Osteocyte (in vitro differentiated cells): ENCODE measurements around the gene FST. TPM values are rescaled to one million over a fixed set of nuclear protein-coding genes. Genes with fewer than 3 reads are reported as not detected.

Experiments
- DNase-seq: peaks from one replicate; pipeline ENCODE4 v3.0.0; 2021; ENCODE audit warnings: mixed read lengths; ENCODE audit not compliant: unreplicated experiment; ENCODE audit errors: extremely low spot score
- H3K27ac Mint-ChIP-seq: one replicate; pipeline ENCODE4 v1.8.0; 2021; ENCODE audit warnings: mild to moderate bottlenecking, mixed read lengths; ENCODE audit not compliant: unreplicated experiment
- H3K27me3 Mint-ChIP-seq: one replicate; pipeline ENCODE4 v1.8.0; 2021; ENCODE audit warnings: mixed read lengths; ENCODE audit not compliant: unreplicated experiment
- H3K36me3 Mint-ChIP-seq: one replicate; pipeline ENCODE4 v1.8.0; 2021; ENCODE audit warnings: mixed read lengths; ENCODE audit not compliant: unreplicated experiment
- H3K4me1 Mint-ChIP-seq: one replicate; pipeline ENCODE4 v1.8.0; 2021; ENCODE audit warnings: mixed read lengths; ENCODE audit not compliant: unreplicated experiment
- H3K4me3 Mint-ChIP-seq: one replicate; pipeline ENCODE4 v1.8.0; 2021; ENCODE audit warnings: mild to moderate bottlenecking, moderate library complexity, mixed read lengths; ENCODE audit not compliant: unreplicated experiment
- H3K9me3 Mint-ChIP-seq: one replicate; pipeline ENCODE4 v1.8.0; 2021; ENCODE audit warnings: mixed read lengths; ENCODE audit not compliant: unreplicated experiment
- CTCF ChIP-seq: fragments of 200-600 bp; sonication (generic); IDR thresholded peaks from 2 replicates; pipeline ENCODE4 v1.5.0; 2021; ENCODE audit warnings: antibody characterized with exemption, mild to moderate bottlenecking, moderate library complexity
- total RNA-seq: library from RNA; stranded (reverse); gene quantifications from 2 replicates; pipeline ENCODE4 v1.2.1, GENCODE V29; 2021

Gene FST
- total RNA-seq, 1 donor from 2014 or later = 14.1 TPM

DNA sequence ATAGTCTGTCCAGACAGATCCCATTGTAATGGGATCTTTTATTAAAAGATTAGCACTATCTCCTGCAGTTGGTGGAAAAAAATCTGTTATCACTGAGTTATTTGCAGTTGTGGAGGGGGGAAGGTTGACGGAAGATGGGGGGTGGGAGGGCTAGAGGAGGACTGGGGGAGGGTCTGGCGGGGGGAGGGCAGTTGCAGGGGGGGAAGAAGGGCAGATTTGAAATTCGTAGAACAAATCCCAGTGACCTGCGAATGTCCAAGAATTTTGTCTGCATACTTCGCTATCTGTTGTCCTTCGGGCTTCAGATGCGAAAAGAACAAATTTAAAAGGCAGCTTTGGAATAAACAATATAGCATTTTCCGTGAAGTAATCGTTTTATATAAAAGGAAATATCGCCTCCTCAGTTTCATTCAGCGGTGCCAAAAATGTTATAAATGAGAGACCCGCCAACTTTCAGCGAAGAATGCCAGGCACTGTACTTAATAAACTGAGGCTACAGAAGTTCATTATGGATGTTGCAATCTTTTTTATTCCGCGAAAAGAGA lies 1.3 kb upstream of the FST start:
- no peaks in the 10 kb centered on the region for H3K9me3 Mint-ChIP-seq
- H3K27me3 Mint-ChIP-seq = no peaks in the 10 kb centered on the region
- H3K36me3 Mint-ChIP-seq = peaks cover 3% of the 10 kb centered on the region
- peaks cover 28% of the 10 kb centered on the region for H3K4me1 Mint-ChIP-seq
- peak overlapping the region; percentile 97 for H3K4me3 Mint-ChIP-seq
- TF ChIP-seq CTCF = no peak
- peak overlapping the region; percentile 84 for H3K27ac Mint-ChIP-seq
- DNase-seq = no peak

- Mint-ChIP-seq H3K27ac (peak overlapping the region; percentile 84), H3K36me3 (peaks cover 3% of the 10 kb centered on the region), H3K27me3 (no peaks in the 10 kb centered on the region), H3K4me1 (peaks cover 28% of the 10 kb centered on the region), H3K4me3 (peak overlapping the region; percentile 97), H3K9me3 (no peaks in the 10 kb centered on the region)
- no peak for TF ChIP-seq CTCF
- DNase-seq = peak; percentile 85
These were observed 626 bp upstream of the FST start for GRCh38 chr5:53479590-53480415.

GRCh38 chr5:53481159-53481886 lies 894 bp downstream of the FST start:
- Mint-ChIP-seq H3K27ac (peak overlapping the region; percentile 25), H3K36me3 (peaks cover 3% of the 10 kb centered on the region), H3K4me3 (peak overlapping the region; percentile 84), H3K9me3 (no peaks in the 10 kb centered on the region), H3K27me3 (no peaks in the 10 kb centered on the region), H3K4me1 (peaks cover 28% of the 10 kb centered on the region)
- TF ChIP-seq CTCF = no peak
- no peak for DNase-seq

DNA sequence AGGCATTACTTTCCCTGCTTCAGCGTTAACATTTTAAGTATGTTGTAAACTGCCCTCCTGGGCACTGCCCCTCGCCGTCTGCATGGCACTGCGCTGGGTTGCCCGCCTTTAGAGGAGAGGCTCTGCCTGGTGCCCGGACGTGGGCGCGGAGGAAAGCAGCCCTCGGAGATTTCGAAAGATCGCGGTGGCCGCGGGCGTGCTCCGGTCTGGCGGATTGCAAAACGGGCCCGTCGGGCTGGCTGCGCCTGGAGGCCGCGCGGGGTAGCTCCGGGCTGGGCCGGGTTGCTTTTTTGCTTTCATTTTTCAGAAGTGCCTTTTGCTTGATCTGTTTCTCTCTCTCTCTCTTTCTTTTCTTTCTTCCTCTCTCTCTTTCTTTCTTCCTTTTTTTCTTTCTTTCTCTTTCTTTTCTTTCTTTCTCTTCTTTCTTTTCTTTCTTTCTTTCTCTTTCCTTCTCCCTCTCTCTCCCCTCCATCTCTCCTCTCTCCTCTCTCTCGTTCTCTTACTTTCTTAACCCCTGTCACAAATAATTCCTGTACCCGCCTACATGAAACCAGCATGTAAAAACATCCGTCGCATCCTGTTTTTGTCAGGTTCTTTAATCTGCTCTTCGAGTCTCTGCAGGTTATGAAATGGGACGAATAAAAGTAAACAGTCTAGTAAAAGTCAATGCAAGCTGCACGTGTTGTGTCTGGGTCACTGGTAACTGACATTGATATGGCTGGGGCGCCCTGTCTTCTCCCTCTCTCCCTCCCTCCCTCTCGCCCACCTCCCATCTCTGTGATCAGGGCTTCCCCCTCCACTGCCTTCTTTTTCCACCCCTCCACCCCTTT lies 1.7 kb downstream of the FST start:
- DNase-seq = peak; percentile 91
- H3K36me3 Mint-ChIP-seq = peaks cover 3% of the 10 kb centered on the region
- H3K9me3 Mint-ChIP-seq = no peaks in the 10 kb centered on the region
- H3K27me3 Mint-ChIP-seq = no peaks in the 10 kb centered on the region
- H3K4me1 Mint-ChIP-seq = peaks cover 28% of the 10 kb centered on the region
- H3K4me3 Mint-ChIP-seq = peak overlapping the region; percentile 84
- peak overlapping the region; percentile 76 for H3K27ac Mint-ChIP-seq
- peak; percentile 33 for TF ChIP-seq CTCF
